HL-60 (cell line): ENCODE results near the gene CPT2.

ENCODE experiments used
- CTCF ChIP-seq: IDR thresholded peaks from one replicate; pipeline ENCODE4 v1.5.1; 2011; ENCODE audit warnings: low read length, control low read depth, inconsistent platforms; ENCODE audit not compliant: insufficient read depth
- POLR2AphosphoS5 ChIP-seq: IDR thresholded peaks from 2 replicates; pipeline ENCODE4 v1.6.1; 2012; ENCODE audit warnings: low read depth
- TF ChIP-seq, protein P1 (sequence below): IDR thresholded peaks from 2 replicates; pipeline ENCODE4 v1.6.1; 2012; ENCODE audit warnings: low read depth; ENCODE audit not compliant: insufficient replicate concordance

GRCh38 chr1:53172426-53173128 is 24.0 kb upstream of the CPT2 start:
- no peak for TF ChIP-seq CTCF
- no peak for TF ChIP-seq POLR2AphosphoS5
- TF ChIP-seq, protein P1, sequence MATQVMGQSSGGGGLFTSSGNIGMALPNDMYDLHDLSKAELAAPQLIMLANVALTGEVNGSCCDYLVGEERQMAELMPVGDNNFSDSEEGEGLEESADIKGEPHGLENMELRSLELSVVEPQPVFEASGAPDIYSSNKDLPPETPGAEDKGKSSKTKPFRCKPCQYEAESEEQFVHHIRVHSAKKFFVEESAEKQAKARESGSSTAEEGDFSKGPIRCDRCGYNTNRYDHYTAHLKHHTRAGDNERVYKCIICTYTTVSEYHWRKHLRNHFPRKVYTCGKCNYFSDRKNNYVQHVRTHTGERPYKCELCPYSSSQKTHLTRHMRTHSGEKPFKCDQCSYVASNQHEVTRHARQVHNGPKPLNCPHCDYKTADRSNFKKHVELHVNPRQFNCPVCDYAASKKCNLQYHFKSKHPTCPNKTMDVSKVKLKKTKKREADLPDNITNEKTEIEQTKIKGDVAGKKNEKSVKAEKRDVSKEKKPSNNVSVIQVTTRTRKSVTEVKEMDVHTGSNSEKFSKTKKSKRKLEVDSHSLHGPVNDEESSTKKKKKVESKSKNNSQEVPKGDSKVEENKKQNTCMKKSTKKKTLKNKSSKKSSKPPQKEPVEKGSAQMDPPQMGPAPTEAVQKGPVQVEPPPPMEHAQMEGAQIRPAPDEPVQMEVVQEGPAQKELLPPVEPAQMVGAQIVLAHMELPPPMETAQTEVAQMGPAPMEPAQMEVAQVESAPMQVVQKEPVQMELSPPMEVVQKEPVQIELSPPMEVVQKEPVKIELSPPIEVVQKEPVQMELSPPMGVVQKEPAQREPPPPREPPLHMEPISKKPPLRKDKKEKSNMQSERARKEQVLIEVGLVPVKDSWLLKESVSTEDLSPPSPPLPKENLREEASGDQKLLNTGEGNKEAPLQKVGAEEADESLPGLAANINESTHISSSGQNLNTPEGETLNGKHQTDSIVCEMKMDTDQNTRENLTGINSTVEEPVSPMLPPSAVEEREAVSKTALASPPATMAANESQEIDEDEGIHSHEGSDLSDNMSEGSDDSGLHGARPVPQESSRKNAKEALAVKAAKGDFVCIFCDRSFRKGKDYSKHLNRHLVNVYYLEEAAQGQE = no peak
